Measurements from ENCODE around the gene TNFRSF8. TPM values are rescaled to one million over a fixed set of nuclear protein-coding genes. Genes with fewer than 3 reads are reported as not detected.
A peak's percentile ranks its signal among the peaks of the same experiment; 100 is the strongest.

TNFRSF8 gene
- total RNA-seq, 1 donor from 2014 or later, result 1.8 TPM

DNA sequence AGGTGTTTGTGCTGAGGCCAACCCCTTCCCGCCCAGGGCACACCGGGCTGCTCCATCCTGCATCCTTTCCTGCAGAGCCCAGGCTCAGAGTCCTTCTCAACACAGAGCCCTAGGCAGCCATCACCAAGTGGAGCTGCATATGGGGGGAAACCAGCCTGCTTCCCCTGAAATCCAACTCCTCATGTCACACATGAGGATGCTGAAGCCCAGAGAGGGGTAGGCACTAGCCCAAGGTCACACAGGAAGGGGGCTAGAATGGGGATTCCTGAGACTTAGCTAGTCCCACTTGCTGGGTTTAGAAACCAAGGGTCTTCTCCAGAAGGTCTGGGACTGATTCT lies 98.2 kb downstream of the TNFRSF8 start:
- Histone ChIP-seq H3K9me3 (no peaks in the 10 kb centered on the region), H3K36me3 (no peaks in the 10 kb centered on the region), H3K27me3 (no peaks in the 10 kb centered on the region), H3K4me1 (peaks cover 42% of the 10 kb centered on the region), H3K27ac (peak overlapping the region; percentile 73), H3K4me3 (no peak overlapping the region)
- intact Hi-C loops (cut with DNase I), result no loop called here
- no peak for DNase-seq
- TF ChIP-seq, protein P1, sequence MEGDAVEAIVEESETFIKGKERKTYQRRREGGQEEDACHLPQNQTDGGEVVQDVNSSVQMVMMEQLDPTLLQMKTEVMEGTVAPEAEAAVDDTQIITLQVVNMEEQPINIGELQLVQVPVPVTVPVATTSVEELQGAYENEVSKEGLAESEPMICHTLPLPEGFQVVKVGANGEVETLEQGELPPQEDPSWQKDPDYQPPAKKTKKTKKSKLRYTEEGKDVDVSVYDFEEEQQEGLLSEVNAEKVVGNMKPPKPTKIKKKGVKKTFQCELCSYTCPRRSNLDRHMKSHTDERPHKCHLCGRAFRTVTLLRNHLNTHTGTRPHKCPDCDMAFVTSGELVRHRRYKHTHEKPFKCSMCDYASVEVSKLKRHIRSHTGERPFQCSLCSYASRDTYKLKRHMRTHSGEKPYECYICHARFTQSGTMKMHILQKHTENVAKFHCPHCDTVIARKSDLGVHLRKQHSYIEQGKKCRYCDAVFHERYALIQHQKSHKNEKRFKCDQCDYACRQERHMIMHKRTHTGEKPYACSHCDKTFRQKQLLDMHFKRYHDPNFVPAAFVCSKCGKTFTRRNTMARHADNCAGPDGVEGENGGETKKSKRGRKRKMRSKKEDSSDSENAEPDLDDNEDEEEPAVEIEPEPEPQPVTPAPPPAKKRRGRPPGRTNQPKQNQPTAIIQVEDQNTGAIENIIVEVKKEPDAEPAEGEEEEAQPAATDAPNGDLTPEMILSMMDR (IDR thresholded peaks at IDR 0.05), result no peak
- ATAC-seq, result no peak

DNA sequence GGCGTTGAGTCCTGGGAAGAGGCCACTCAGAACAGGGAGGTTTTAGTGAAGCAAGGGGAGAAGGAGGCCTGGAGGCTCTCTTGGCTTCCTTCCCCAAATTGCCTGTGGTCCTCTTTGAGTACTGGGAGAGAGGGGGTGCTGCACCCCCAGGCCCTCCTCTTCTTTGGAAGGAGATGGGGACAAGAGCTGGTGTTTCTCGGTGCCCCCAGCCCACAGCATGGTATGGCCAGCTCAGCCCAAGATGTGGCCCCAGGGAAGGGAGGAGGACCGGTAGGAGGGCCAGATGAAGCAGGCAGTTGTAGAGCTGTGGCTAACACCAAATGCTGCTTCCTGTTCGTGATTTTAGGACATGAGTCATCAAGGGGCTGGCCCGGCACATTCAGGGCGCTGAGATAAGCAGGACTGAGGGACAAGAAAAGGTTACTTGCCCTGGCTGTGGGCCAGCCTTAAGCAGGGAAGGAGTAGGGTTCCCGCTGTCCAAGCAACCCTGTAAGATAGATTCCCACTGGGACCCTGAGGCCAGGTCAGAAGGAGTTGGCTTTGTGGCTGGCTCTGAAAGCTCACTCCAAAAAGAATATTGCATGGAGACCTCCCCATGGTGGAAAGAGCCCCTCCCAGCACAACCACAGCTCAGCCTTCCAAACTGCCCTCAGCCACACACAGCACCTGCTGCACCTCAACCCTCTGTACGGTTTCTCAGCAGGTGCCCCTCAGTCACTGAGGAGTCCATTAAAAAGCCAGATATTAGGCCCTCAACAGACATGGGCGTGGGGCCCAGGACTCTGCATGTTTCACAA lies 98.8 kb downstream of the TNFRSF8 start:
- no peaks in the 10 kb centered on the region for H3K27me3 ChIP-seq
- peaks cover 42% of the 10 kb centered on the region for H3K4me1 ChIP-seq
- H3K4me3 ChIP-seq, result no peak overlapping the region
- H3K27ac ChIP-seq, result peak overlapping the region; percentile 73
- peak; percentile 89 for DNase-seq
- H3K9me3 ChIP-seq, result no peaks in the 10 kb centered on the region
- peak; percentile 93 for ATAC-seq
- H3K36me3 ChIP-seq, result no peaks in the 10 kb centered on the region
- intact Hi-C loops (cut with DNase I), result no loop called here
- TF ChIP-seq, protein P1 (IDR thresholded peaks at IDR 0.05), result no peak

DNA sequence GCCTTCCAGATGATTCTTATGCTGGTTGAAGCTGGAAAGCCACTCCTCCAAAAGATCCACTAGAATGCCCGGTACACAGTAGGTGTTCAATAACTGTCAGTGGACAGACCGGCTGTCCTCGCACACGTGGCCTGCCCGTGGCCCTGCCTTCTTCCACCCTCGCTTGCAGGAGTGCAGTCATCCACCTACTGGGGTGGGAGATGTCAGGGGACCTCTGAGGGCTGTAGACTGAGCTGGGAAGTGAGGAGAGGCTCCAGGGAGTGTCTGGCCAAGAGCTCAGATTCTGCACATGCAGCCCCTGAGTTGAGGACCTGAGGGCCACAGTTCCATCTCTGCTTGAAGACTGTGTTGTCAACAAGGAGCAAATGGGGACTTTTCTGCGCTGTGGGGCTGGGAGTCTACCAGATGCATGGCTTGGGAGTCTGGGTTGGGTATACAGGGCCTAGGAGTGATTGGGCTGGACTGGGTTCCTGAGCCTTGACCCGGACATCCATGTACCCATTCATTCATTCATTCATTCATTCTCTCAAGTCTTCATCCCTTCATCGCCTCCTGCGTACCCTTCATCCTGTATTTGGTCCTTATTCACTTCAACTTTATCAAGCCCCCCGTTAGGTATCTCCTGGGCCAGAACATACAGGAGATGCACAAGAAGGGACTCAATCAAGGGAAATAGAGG lies 99.5 kb downstream of the TNFRSF8 start:
- no peak for ATAC-seq
- Histone ChIP-seq H3K27ac (peak overlapping the region; percentile 73), H3K4me3 (no peak overlapping the region), H3K36me3 (no peaks in the 10 kb centered on the region), H3K9me3 (no peaks in the 10 kb centered on the region), H3K4me1 (peaks cover 34% of the 10 kb centered on the region), H3K27me3 (no peaks in the 10 kb centered on the region)
- intact Hi-C loops (cut with DNase I), result no loop called here
- DNase-seq, result no peak
- TF ChIP-seq, protein P1 (IDR thresholded peaks at IDR 0.05), result no peak

DNA sequence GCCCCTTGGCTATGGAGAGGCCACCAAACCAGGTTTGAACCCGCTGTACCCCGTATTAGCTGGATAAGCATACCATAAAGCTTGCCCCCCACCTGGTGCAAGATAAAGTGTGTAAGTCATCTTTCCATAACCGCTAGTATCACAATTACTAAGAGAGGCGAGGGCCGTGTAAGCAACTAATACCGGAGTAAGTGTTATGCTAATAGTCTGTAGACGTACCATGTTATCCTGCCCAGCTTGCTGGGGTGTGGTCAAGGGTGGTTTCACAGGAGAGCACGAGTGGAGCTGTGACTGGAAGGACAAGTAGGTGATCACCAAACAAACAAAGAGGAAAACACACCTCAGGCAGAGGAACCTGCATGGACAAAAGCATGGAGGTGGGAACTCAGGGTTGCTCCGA lies 100.1 kb downstream of the TNFRSF8 start:
- H3K4me1 ChIP-seq, result peaks cover 32% of the 10 kb centered on the region
- H3K9me3 ChIP-seq, result no peaks in the 10 kb centered on the region
- H3K36me3 ChIP-seq, result no peaks in the 10 kb centered on the region
- H3K27ac ChIP-seq, result no peak overlapping the region
- no peaks in the 10 kb centered on the region for H3K27me3 ChIP-seq
- TF ChIP-seq, protein P1 (IDR thresholded peaks at IDR 0.05), result no peak
- H3K4me3 ChIP-seq, result no peak overlapping the region
- ATAC-seq (no peak), DNase-seq (no peak)
- intact Hi-C loops (cut with DNase I), result no loop called here

DNA sequence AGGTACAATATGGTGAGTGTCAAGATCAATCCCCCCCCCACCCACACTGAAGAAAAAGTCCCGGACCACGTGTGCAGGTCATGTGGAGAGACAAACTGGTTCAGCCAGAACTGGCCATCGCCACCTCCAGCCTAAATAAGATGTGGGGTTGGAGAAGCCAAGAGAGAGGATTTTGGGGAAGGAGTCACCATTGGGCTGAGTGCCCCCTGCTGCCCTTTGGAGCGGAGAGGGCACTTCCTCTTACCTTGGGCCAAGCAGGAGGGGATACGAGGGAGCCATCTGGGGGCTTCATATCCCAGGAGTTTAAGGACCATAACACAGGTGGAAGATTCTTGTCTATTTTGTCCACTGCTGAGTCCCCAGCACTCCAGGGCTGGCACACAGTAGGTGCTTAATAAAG lies 101.1 kb downstream of the TNFRSF8 start:
- intact Hi-C loops (cut with DNase I), result no loop called here

More for the DNA sequence above, 101.1 kb downstream of the TNFRSF8 start:
- TF ChIP-seq, protein P1 (IDR thresholded peaks at IDR 0.05), result no peak
- no peak overlapping the region for H3K4me3 ChIP-seq
- H3K27ac ChIP-seq, result no peak overlapping the region
- ATAC-seq, result no peak
- peaks cover 37% of the 10 kb centered on the region for H3K4me1 ChIP-seq
- no peak for DNase-seq
- H3K27me3 ChIP-seq, result no peaks in the 10 kb centered on the region
- no peaks in the 10 kb centered on the region for H3K36me3 ChIP-seq
- no peaks in the 10 kb centered on the region for H3K9me3 ChIP-seq
